Karpas-422 (cell line): ENCODE measurements around the gene ZNF43. TPM values are rescaled to one million over a fixed set of nuclear protein-coding genes. Genes with fewer than 3 reads are reported as not detected.
"Not testable (repeated sequence)": the region's sequence is repeated elsewhere in the genome, so short reads cannot be mapped to it uniquely, and the experiment has no call there.

ENCODE experiments used
- DNase-seq: peaks from one replicate; pipeline ENCODE4 v3.0.0-alpha.2; 2015
- H2AFZ ChIP-seq: fragments of 200-600 bp; sonication (generic); 2 replicates; pipeline ENCODE4 v1.6.1; 2014; ENCODE audit warnings: antibody characterized with exemption, low read length, mixed read lengths
- H3K27ac ChIP-seq: fragments of 200-600 bp; sonication (generic); 2 replicates; pipeline ENCODE4 v1.5.1; 2014; ENCODE audit warnings: mild to moderate bottlenecking, low read length, moderate library complexity
- H3K27me3 ChIP-seq: fragments of 200-600 bp; sonication (generic); 2 replicates; pipeline ENCODE4 v1.6.1; 2014; ENCODE audit warnings: low read length, mixed read lengths
- H3K36me3 ChIP-seq: fragments of 200-600 bp; sonication (generic); 2 replicates; pipeline ENCODE4 v1.6.1; 2014; ENCODE audit warnings: low read length, mixed read lengths; ENCODE audit not compliant: insufficient read depth
- H3K4me1 ChIP-seq: fragments of 200-600 bp; sonication (generic); 2 replicates; pipeline ENCODE4 v1.6.1; 2014; ENCODE audit warnings: mild to moderate bottlenecking, low read length, mixed read lengths
- H3K4me2 ChIP-seq: fragments of 200-600 bp; sonication (generic); 2 replicates; pipeline ENCODE4 v1.6.1; 2014; ENCODE audit warnings: low read length, low read depth, mild to moderate bottlenecking; ENCODE audit not compliant: poor library complexity, severe bottlenecking
- H3K4me3 ChIP-seq: fragments of 200-600 bp; sonication (generic); 2 replicates; pipeline ENCODE4 v1.5.1; 2014; ENCODE audit warnings: mild to moderate bottlenecking, antibody characterized with exemption, low read length, mixed read lengths
- H3K79me2 ChIP-seq: fragments of 200-600 bp; sonication (generic); 2 replicates; pipeline ENCODE4 v1.6.1; 2014; ENCODE audit warnings: mild to moderate bottlenecking, low read length, mixed read lengths
- H3K9ac ChIP-seq: fragments of 200-600 bp; sonication (generic); 2 replicates; pipeline ENCODE4 v1.6.0; 2014; ENCODE audit warnings: low read length
- H3K9me2 ChIP-seq: fragments of 200-600 bp; sonication (generic), shearing (Covaris generic); replicated peaks from 2 replicates; pipeline ENCODE4 v1.6.0; 2014; ENCODE audit warnings: mild to moderate bottlenecking, low read length, moderate library complexity; ENCODE audit not compliant: insufficient read depth
- H3K9me3 ChIP-seq: fragments of 300-700, 200-600 bp; sonication (generic); 2 replicates; pipeline ENCODE4 v1.6.1; 2014; ENCODE audit warnings: low read length, mixed read lengths
- H4K20me1 ChIP-seq: fragments of 200-600 bp; sonication (generic); 2 replicates; pipeline ENCODE4 v1.6.1; 2014; ENCODE audit warnings: mild to moderate bottlenecking, antibody characterized with exemption, low read length, low read depth; ENCODE audit not compliant: insufficient read depth
- total RNA-seq: library from RNA; depleted of rRNA; stranded (reverse); fragments of >200 nt; shearing (Covaris generic); gene quantifications from 2 replicates; pipeline ENCODE4 v1.2.3, GENCODE V29; 2014; ENCODE audit warnings: low replicate concordance; rRNA removed

The ZNF43 gene
- total RNA-seq, 1 experiment from 2014 or later: 35.2 TPM

DNA sequence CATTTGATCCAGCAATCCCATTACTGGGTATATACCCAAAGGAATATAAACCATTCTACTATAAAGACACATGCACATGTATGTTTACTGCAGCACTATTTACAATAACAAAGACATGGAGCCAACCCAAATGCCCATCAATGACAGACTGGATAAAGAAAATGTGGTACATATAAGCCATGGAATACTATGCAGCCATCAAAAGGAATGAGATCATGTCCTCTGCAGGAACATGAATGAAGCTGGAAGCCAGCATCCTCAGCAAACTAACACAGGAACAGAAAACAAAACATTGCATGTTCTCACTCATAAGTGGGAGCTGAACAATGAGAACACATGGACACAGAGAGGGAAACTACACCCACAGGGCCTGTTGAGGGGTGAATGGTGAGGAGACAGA lies 80.4 kb downstream of the ZNF43 start:
- H3K27ac ChIP-seq, DNase-seq, H3K4me3 ChIP-seq, H3K27me3 ChIP-seq, H3K4me2 ChIP-seq, H3K9me2 ChIP-seq, H4K20me1 ChIP-seq, H2AFZ ChIP-seq, H3K9ac ChIP-seq, H3K4me1 ChIP-seq: not testable (repeated sequence)
- peaks cover 85% of the 10 kb centered on the region for H3K79me2 ChIP-seq
- H3K9me3 ChIP-seq: peaks cover 11% of the 10 kb centered on the region; the same call in 1 of the 2 replicates
- peaks cover 93% of the 10 kb centered on the region for H3K36me3 ChIP-seq

Other genes with a start within 250 kb of the ZNF43 start
- 10.4 and 37.2 TPM in 2 replicates for gene ZNF100, start 68.6 kb downstream of the ZNF43 start, total RNA-seq
- gene ZNF208, start 174.8 kb upstream of the ZNF43 start, total RNA-seq: not detected in 2 replicates
- gene ZNF257, start 216.3 kb upstream of the ZNF43 start, total RNA-seq: 6.0 and 8.1 TPM in 2 replicates